ENCODE data around the gene PCDHA1. TPM values are rescaled to one million over a fixed set of nuclear protein-coding genes. Genes with fewer than 3 reads are reported as not detected.

The PCDHA1 gene
- total RNA-seq, 1 experiment from 2014 or later = not detected

DNA sequence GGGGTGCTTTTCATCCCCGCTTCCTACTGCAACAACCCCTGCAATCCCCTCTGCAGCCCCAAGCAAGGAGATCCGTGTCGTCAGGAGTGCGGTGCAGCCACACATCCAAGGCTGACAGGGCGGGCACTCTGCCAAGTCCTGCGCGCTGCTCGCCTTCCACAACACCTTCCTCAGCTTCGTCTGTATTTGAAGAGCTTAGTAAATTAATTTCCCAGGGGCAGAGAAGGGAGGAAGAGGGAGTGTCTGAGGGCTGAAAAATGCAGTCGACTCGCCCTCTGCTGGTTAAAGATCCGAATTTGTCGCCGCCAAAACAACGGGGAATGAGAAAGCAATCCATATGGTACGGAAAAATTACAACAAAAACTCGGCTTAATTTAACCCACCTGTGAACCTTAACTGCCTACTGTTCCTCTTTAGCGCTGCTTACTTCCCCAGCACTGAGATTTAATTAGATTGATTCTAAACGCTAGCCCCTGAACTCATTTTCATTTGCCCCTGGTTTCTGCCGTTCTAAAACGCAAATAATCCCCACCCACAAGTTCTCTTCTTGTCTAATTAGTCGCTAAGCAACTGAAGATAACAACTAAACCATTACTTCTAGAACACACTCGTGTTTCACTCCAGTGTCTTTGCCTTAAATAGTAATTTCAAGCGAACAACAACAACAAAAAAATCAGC lies 254.3 kb downstream of the PCDHA1 start (continued):
- TF ChIP-seq TCF7L2 (IDR thresholded peaks at IDR 0.05; ENCODE audit: borderline replicate concordance, extremely low read depth, insufficient read depth, insufficient read length) = no peak
- no peak for TF ChIP-seq POLR2AphosphoS5 (IDR thresholded peaks at IDR 0.05; ENCODE audit: low read depth, low read length)

DNA sequence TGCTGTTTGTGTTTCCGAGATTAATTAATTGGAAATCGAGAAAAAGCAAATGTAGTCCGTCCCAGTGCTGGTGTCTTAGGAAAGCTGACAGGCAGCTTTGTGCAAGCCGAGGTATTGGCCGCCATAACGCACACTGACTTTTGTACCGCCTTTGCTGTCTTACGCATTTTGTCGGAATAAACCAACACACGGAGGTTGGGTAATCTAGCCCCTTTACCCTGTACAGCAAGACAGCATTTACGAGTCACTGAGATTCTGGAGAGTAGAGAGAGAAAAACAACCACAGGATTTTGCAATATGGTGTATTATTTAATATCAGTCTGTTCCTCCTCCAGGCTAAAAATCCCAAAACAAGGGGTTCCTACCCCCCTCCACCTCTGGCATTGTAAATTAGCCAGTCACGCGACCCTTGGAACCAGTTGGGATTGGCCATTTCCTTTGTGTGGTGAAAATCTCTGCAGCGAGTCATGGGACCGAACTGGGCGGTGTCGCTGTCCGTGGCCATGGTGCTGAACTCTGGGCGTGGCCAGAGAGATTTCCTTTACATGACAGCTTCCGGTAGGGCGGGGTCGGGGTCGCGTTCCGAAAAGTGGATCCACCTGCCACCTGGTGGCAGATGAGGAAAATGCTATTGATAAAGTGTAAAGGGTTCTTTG lies 255.0 kb downstream of the PCDHA1 start:
- intact Hi-C loops (cut with micrococcal nuclease) = loop anchor here (1.0 to 2.0 kb wide), 7 partner anchors 36 to 314 kb away; partner anchors contain the start of genes PCDHA10, PCDHA11, PCDHA13 and PCDHA8
- DNase-seq (ENCODE audit: low read depth, low spot score) (peak; percentile 93), ATAC-seq (peak; percentile 84)
- Histone ChIP-seq H2AFZ (ENCODE audit: low read depth, low read length, poor library complexity, severe bottlenecking) (peak overlapping the region; percentile 86), H3K9ac (ENCODE audit: low read length) (peak overlapping the region; percentile 45), H3K9me3 (ENCODE audit: control insufficient read depth in 1 of 2, insufficient read depth in 1 of 2, low read depth in 1 of 2, low read length in 2 of 2) (no peaks in the 10 kb centered on the region), H3K27ac (ENCODE audit: low read depth, low read length) (0 out of 2 replicates have a peak overlapping the region, but pooled peaks have one; percentile 8), H3K36me3 (ENCODE audit: control insufficient read depth in 1 of 2, insufficient read depth in 2 of 2, low read length in 2 of 2) (no peaks in the 10 kb centered on the region), H3K27me3 (ENCODE audit: insufficient read depth, low read length) (no peaks in the 10 kb centered on the region), H4K20me1 (ENCODE audit: insufficient read depth) (no peaks in the 10 kb centered on the region), H3K9me2 (ENCODE audit: insufficient read depth) (no peaks in the 10 kb centered on the region), H3K4me2 (ENCODE audit: low read length) (peak overlapping the region; percentile 70), H3K4me1 (ENCODE audit: control insufficient read depth in 1 of 2, insufficient read depth in 2 of 2, low read length in 2 of 2) (peaks cover 2 to 10% of the 10 kb centered on the region in 2 experiments; a peak in 2 of 4 replicates), H3K4me3 (replicated peaks in 1 of 2; ENCODE audit: low read depth in 1 of 2, low read length in 2 of 2) (peak overlapping the region; percentile 55 to 56), H3K79me2 (ENCODE audit: insufficient read depth, low read length) (no peaks in the 10 kb centered on the region)
- RAD21 ChIA-PET (ENCODE audit: low non-redundant PET in 1 of 2, low total read pairs in 2 of 2, uncharacterized antibody in 2 of 2, unreplicated experiment in 2 of 2) = interaction anchor here (1.0 to 2.4 kb wide), 7 partner anchors 24 to 172 kb away, joined by 3 to 24 read pairs (median 4); partner anchors contain the start of genes PCDHAC1 (in 2 of the 2), PCDHA11 (in 1 of the 2) and PCDHA13 (in 1 of the 2)
- no TSS peak for BruUV-seq (replicated peaks)
- CTCF ChIA-PET = interaction anchor here (0.8 to 2.3 kb wide), 15 partner anchors 37 to 234 kb away, joined by 3 to 50 read pairs (median 5); partner anchors contain the start of genes PCDHA10, PCDHA11, PCDHA4 and PCDHA5
- POLR2A ChIA-PET = interaction anchor here (1.4 to 1.8 kb wide), 4 partner anchors 23 to 171 kb away, joined by 4 to 10 read pairs (median 7); partner anchors contain the start of gene PCDHA13
- TF ChIP-seq CEBPB (IDR thresholded peaks at IDR 0.05; ENCODE audit: low read depth) (0 out of 2 replicates have a peak, but pooled peaks have one; percentile 17), ELF1 (IDR thresholded peaks at IDR 0.05; ENCODE audit: borderline replicate concordance, low read depth) (no peak; the same call in 1 of the 2 replicates), SRF (IDR thresholded peaks at IDR 0.05; ENCODE audit: low read depth) (peak; percentile 21; the same call in 1 of the 2 replicates), POLR2AphosphoS5 (IDR thresholded peaks at IDR 0.05; ENCODE audit: low read depth, low read length) (peak; percentile 78), YY1 (IDR thresholded peaks at IDR 0.05; ENCODE audit: extremely low read depth, insufficient replicate concordance, low read depth, low read length) (peak; percentile 91), SIN3A (IDR thresholded peaks at IDR 0.05; ENCODE audit: low read depth) (peak; percentile 79), FOSL1 (IDR thresholded peaks at IDR 0.05; ENCODE audit: low read depth) (no peak), CBX3 (IDR thresholded peaks at IDR 0.05; ENCODE audit: low read depth) (peak; percentile 95), TCF7L2 (IDR thresholded peaks at IDR 0.05; ENCODE audit: borderline replicate concordance, extremely low read depth, insufficient read depth, insufficient read length) (no peak), JUND (IDR thresholded peaks at IDR 0.05) (no peak; the same call in 1 of the 2 replicates), EZH2phosphoT487 (IDR thresholded peaks at IDR 0.05; ENCODE audit: borderline replicate concordance) (no peak), ZFX (IDR thresholded peaks at IDR 0.05) (no peak)
- TF ChIP-seq, protein P1, sequence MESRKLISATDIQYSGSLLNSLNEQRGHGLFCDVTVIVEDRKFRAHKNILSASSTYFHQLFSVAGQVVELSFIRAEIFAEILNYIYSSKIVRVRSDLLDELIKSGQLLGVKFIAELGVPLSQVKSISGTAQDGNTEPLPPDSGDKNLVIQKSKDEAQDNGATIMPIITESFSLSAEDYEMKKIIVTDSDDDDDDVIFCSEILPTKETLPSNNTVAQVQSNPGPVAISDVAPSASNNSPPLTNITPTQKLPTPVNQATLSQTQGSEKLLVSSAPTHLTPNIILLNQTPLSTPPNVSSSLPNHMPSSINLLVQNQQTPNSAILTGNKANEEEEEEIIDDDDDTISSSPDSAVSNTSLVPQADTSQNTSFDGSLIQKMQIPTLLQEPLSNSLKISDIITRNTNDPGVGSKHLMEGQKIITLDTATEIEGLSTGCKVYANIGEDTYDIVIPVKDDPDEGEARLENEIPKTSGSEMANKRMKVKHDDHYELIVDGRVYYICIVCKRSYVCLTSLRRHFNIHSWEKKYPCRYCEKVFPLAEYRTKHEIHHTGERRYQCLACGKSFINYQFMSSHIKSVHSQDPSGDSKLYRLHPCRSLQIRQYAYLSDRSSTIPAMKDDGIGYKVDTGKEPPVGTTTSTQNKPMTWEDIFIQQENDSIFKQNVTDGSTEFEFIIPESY (IDR thresholded peaks at IDR 0.05; ENCODE audit: extremely low read depth, insufficient replicate concordance, low read length) = no peak
- TF ChIP-seq, protein P2, sequence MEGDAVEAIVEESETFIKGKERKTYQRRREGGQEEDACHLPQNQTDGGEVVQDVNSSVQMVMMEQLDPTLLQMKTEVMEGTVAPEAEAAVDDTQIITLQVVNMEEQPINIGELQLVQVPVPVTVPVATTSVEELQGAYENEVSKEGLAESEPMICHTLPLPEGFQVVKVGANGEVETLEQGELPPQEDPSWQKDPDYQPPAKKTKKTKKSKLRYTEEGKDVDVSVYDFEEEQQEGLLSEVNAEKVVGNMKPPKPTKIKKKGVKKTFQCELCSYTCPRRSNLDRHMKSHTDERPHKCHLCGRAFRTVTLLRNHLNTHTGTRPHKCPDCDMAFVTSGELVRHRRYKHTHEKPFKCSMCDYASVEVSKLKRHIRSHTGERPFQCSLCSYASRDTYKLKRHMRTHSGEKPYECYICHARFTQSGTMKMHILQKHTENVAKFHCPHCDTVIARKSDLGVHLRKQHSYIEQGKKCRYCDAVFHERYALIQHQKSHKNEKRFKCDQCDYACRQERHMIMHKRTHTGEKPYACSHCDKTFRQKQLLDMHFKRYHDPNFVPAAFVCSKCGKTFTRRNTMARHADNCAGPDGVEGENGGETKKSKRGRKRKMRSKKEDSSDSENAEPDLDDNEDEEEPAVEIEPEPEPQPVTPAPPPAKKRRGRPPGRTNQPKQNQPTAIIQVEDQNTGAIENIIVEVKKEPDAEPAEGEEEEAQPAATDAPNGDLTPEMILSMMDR (IDR thresholded peaks at IDR 0.05 in 2 of 3, conservative IDR thresholded peaks at IDR 0.05 in 1 of 3; ENCODE audit: borderline replicate concordance in 1 of 3, insufficient read depth in 1 of 3, low read depth in 2 of 3, low read length in 2 of 3) = peak; percentile 67 to 94 (median 81)
- TF ChIP-seq, protein P3, sequence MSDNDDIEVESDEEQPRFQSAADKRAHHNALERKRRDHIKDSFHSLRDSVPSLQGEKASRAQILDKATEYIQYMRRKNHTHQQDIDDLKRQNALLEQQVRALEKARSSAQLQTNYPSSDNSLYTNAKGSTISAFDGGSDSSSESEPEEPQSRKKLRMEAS (IDR thresholded peaks at IDR 0.05) = no peak
- TF ChIP-seq, protein P4, sequence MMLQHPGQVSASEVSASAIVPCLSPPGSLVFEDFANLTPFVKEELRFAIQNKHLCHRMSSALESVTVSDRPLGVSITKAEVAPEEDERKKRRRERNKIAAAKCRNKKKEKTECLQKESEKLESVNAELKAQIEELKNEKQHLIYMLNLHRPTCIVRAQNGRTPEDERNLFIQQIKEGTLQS (IDR thresholded peaks at IDR 0.05) = no peak

All from HCT116 (cell line).